ENCODE results near the gene AP3D1.
A peak's percentile ranks its signal among the peaks of the same experiment; 100 is the strongest.
"Not testable (repeated sequence)": the region's sequence is repeated elsewhere in the genome, so short reads cannot be mapped to it uniquely, and the experiment has no call there.

AP3D1 gene

DNA sequence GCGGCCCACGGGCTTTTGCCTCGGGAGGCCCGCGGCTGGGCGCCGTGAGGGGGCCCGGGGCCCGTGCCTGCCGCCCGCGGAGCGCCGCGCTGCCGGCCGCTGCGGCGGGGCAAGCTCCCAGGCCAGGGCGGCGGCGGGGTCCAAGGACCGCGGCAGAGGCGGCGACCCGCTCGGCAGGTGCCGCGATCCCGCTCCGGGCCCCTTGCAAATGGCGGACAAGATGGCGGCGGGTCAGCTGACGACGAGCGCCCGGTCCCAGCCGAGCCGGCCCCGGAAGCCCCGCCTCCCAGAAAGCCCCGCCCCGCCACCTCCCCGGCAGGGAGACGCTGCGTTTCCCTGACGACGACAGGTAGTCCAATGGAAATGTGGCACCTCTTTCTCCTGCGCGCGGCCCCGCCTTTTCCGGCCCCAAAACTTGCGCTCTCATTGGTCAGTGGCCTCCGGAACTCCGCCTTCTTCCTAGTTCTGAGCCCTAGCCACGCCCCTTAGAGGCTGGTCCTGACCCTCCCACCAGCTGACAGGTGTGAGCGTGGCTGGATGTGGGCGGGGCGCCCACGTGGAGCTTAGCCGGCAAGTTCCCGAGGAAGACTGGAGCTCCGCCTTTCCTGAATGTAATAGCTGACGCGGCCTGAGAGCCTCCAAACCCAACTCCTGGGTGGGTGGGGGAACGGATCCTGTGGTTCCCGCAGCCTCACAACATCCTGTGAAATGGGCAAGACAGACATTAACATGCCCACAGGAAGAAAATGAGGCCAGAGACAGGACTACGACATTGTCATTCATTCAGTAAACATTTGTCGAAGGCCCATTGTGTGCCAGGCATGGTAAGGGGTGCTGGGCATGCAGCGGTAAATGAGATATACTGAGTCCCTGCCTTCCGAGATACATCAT, at the start of gene AP3D1:
TSS of gene AP3D1 (minus strand) at position 228 of the 891 bp plus-strand sequence. CDS start 232 bp downstream, outside the sequence.
- Histone ChIP-seq H3K27me3 (no peaks in the 10 kb centered on the region), H3K4me1 (ENCODE audit: control insufficient read depth in 1 of 2, insufficient read depth in 1 of 2, low read depth in 1 of 2, low read length in 1 of 2) (peaks cover 33 to 35% of the 10 kb centered on the region in 2 experiments), H3K4me3 (ENCODE audit: low read depth in 1 of 2, low read length in 1 of 2) (peak within 1 kb of the TSS; percentile 83 to 92), H3K27ac (peak within 1 kb of the TSS; percentile 95), H3K9me3 (no peaks in the 10 kb centered on the region), H3K36me3 (peaks cover 3% of the 10 kb centered on the region)
- TF ChIP-seq, protein P1, sequence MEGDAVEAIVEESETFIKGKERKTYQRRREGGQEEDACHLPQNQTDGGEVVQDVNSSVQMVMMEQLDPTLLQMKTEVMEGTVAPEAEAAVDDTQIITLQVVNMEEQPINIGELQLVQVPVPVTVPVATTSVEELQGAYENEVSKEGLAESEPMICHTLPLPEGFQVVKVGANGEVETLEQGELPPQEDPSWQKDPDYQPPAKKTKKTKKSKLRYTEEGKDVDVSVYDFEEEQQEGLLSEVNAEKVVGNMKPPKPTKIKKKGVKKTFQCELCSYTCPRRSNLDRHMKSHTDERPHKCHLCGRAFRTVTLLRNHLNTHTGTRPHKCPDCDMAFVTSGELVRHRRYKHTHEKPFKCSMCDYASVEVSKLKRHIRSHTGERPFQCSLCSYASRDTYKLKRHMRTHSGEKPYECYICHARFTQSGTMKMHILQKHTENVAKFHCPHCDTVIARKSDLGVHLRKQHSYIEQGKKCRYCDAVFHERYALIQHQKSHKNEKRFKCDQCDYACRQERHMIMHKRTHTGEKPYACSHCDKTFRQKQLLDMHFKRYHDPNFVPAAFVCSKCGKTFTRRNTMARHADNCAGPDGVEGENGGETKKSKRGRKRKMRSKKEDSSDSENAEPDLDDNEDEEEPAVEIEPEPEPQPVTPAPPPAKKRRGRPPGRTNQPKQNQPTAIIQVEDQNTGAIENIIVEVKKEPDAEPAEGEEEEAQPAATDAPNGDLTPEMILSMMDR (IDR thresholded peaks at IDR 0.05): peak; percentile 51

DNA sequence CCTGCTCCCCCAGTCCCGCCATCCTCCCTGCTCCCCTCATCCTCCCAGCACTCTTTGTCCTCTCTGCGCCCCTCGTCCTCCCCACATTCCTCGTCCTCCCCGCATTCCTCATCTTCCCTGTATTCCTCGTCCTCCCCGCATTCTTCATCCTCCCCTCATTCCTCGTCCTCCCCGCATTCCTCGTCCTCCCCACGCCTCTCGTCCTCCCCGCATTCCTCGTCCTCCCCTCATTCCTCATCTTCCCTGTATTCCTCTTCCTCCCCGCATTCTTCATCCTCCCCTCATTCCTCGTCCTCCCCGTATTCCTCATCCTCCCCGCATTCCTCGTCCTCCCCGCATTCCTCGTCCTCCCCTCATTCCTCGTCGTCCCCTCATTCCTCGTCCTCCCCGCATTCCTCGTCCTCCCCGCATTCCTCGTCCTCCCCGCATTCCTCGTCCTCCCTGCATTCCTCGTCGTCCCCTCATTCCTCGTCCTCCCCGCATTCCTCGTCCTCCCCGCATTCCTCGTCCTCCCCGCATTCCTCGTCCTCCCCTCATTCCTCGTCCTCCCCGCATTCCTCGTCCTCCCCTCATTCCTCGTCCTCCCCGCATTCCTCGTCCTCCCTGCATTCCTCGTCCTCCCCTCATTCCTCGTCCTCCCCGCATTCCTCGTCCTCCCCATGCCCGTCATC, 49.4 kb upstream of the AP3D1 start:
- peaks cover 62% of the 10 kb centered on the region for H3K36me3 ChIP-seq
- not testable (repeated sequence) for H3K27me3 ChIP-seq; H3K4me1 ChIP-seq (ENCODE audit: control insufficient read depth in 1 of 2, insufficient read depth in 1 of 2, low read depth in 1 of 2, low read length in 1 of 2); H3K27ac ChIP-seq; H3K9me3 ChIP-seq; H3K4me3 ChIP-seq (ENCODE audit: low read depth in 1 of 2, low read length in 1 of 2)

DNA sequence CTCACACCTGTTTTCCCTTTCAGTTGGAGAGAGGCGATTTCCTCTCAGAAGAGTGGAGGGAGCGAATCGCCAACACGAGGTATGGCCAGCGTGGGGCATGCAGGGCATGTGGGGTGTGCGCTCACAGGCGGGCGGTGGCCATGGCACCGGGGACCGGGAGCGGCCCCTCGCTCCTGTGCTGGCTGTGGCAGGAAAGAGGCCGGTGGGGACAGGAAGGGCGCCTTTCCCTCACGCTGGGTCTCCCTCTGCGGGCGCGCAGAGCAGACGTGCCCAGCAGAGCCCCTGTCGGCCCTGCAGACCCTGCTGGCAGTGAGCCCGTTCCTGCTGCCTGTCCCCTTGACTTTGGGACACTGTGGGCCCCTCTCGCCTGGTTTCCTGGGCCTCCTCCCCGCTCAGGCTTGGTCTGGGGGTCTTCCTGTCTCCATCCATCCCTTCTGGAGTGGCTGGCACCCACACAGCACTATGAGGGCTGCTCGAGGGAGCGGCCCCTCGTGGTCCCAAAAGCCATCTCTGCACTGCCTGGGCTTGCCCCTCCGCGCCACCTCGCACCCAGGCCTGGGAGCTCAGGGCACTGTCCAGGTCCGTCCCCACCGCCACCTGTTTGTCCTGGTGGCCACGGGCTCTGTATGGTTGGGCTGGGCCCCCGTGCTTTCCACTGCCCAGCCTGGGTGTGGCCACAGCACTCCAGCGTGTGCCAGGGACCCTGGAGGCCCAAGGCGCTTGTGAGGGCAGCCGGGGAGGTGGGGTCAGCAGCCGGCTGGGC, 48.7 kb upstream of the AP3D1 start:
- no peak overlapping the region for H3K27ac ChIP-seq
- H3K4me1 ChIP-seq (ENCODE audit: control insufficient read depth in 1 of 2, insufficient read depth in 1 of 2, low read depth in 1 of 2, low read length in 1 of 2): no peaks in the 10 kb centered on the region
- peaks cover 69% of the 10 kb centered on the region for H3K36me3 ChIP-seq

DNA sequence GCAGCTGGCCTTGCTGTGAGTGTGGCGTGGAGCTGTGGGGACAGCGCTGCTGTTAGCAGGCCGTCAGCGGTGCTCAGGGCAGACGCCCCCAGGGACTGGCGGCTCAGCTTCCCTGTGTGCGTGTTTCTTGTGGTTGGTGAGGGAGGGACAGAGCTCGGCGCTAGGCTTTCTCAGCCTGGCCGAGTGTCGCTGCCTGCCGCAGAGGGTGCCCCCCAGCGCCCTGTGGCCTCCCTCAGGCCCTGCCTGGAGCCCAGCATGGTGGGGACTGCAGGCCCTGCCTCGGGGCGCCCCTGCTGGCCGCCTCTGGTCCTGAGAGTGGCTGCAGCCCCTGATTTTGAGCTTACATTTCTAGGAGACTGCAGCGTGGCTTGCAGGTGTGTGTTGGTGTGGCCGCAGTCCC, 47.8 kb upstream of the AP3D1 start:
- H3K27me3 ChIP-seq: no peaks in the 10 kb centered on the region
- H3K4me1 ChIP-seq (ENCODE audit: control insufficient read depth in 1 of 2, insufficient read depth in 1 of 2, low read depth in 1 of 2, low read length in 1 of 2): no peaks in the 10 kb centered on the region
- peaks cover 78% of the 10 kb centered on the region for H3K36me3 ChIP-seq
- TF ChIP-seq, protein P1 (IDR thresholded peaks at IDR 0.05): no peak
- no peaks in the 10 kb centered on the region for H3K9me3 ChIP-seq
- no peak overlapping the region for H3K4me3 ChIP-seq (ENCODE audit: low read depth in 1 of 2, low read length in 1 of 2)
- H3K27ac ChIP-seq: no peak overlapping the region

More for the DNA sequence above, 48.7 kb upstream of the AP3D1 start:
- H3K4me3 ChIP-seq (ENCODE audit: low read depth in 1 of 2, low read length in 1 of 2): no peak overlapping the region
- H3K9me3 ChIP-seq: no peaks in the 10 kb centered on the region
- H3K27me3 ChIP-seq: no peaks in the 10 kb centered on the region
- TF ChIP-seq, protein P1 (IDR thresholded peaks at IDR 0.05): no peak

DNA sequence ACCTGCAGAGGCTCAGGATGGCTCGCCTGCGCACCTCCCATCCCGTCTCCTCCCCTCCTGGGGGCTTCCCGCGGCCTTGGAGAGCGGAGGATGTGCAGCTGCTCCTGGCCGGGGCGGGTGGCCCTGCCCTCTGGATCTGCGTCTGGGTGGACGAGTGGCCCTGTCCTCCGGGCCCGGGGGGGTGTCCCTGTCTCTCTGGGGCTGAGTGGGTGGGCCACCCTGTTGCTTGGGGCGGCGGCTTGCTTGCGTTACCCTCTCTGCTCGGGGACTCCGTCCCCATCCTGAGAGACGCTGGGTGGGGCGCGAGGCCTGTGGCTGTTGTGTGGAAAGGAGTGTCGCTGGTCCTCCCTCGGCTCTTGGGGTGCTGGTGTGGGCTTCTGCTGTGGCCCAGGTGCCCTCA, 47.0 kb upstream of the AP3D1 start:
- TF ChIP-seq, protein P1 (IDR thresholded peaks at IDR 0.05): no peak
- H3K27ac ChIP-seq: no peak overlapping the region
- no peaks in the 10 kb centered on the region for H3K27me3 ChIP-seq
- peaks cover 77% of the 10 kb centered on the region for H3K36me3 ChIP-seq
- no peak overlapping the region for H3K4me3 ChIP-seq (ENCODE audit: low read depth in 1 of 2, low read length in 1 of 2)
- H3K4me1 ChIP-seq (ENCODE audit: control insufficient read depth in 1 of 2, insufficient read depth in 1 of 2, low read depth in 1 of 2, low read length in 1 of 2): no peaks in the 10 kb centered on the region
- H3K9me3 ChIP-seq: no peaks in the 10 kb centered on the region
